GM12801 (cell line): ENCODE results near the gene EXOC3L1.

Experiments
- TF ChIP-seq, protein P1 (sequence below): IDR thresholded peaks from one replicate; pipeline ENCODE4 v1.5.1; 2011; ENCODE audit warnings: control low read depth; ENCODE audit not compliant: insufficient read length; ENCODE audit errors: extremely low read depth

The EXOC3L1 gene

GRCh38 chr16:67192781-67193361 is 2.9 kb upstream of the EXOC3L1 start:
- TF ChIP-seq, protein P1, sequence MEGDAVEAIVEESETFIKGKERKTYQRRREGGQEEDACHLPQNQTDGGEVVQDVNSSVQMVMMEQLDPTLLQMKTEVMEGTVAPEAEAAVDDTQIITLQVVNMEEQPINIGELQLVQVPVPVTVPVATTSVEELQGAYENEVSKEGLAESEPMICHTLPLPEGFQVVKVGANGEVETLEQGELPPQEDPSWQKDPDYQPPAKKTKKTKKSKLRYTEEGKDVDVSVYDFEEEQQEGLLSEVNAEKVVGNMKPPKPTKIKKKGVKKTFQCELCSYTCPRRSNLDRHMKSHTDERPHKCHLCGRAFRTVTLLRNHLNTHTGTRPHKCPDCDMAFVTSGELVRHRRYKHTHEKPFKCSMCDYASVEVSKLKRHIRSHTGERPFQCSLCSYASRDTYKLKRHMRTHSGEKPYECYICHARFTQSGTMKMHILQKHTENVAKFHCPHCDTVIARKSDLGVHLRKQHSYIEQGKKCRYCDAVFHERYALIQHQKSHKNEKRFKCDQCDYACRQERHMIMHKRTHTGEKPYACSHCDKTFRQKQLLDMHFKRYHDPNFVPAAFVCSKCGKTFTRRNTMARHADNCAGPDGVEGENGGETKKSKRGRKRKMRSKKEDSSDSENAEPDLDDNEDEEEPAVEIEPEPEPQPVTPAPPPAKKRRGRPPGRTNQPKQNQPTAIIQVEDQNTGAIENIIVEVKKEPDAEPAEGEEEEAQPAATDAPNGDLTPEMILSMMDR, result no peak

DNA sequence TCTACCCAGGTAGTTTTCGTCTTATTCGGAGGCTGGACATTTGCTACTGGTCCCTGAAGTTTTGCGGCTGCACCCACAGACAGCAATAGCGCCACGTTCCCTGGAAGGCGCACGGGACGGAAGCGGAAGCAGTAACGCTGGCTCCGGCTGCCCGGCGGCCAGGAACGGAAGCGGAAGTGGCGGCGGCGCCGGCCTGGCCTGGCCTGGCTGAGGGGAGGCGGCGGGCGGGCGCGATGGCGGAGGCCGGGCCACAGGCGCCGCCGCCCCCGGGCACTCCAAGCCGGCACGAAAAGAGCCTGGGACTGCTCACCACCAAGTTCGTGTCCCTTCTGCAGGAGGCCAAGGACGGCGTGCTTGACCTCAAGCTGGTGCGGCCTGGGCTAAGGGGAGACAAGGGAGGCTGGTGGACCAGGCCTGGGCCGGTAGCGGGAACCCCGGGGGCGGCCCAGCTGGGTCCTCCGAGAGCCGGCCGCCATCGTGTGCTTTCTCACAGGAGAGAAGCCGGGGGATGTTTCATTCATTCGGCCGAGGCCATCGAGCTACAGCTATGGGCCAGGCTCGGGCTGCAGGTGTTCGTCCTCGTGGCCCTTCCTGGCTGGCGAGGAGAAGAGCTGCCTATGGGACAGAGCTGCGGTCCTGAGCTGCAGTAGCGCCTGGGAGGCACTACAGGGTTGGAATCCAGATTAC is 2.2 kb upstream of the EXOC3L1 start, which contains the start of gene E2F4:
Gene E2F4, plus strand, starts transcription at position 161 of the 687 bp plus-strand sequence. Its CDS starts 73 bp downstream, at position 234.
- TF ChIP-seq, protein P1, result no peak

GRCh38 chr16:67191411-67191994 is 1.6 kb upstream of the EXOC3L1 start:
- TF ChIP-seq, protein P1, result no peak

GRCh38 chr16:67190448-67191399 is 788 bp upstream of the EXOC3L1 start:
- TF ChIP-seq, protein P1, result no peak

DNA sequence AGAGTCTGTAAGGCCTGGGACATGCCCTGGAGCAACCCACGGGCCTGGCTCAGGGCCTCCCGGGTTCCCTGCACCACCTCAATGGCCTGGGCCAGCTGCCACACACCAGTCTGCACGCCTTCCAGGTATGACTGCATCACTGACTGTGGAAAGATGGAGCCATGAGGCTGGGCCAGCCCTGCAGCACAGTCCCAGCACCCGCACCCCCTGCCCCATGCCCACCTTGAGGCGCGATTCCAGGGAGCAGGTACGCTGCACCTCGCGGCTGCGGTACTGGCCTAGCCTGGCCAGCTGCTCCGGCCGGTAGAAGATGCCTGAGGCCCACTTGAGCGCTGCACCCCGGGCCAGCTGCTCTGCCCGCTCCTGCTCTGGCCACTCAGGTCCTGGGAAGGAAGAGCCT is 1.1 kb downstream of the EXOC3L1 start:
- TF ChIP-seq, protein P1, result no peak

DNA sequence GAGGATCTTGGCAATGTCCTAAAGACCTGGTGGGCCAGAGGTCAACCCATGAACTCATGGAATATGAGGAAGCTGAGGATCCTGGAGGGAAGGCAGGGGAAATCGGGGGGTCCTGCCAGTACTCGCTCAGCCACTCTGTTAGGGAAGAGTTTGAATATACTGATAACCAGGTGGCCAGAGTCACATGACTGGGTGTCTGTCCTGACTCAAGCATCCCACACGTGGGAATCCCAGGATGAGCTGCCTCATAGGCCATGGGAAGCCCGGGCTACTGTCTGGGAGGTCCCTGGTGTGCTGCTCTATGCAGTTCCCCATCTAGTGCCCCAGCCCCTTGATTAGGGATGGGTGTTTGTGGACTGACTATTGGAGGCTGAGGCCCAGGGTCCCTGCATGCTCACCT is 1.6 kb downstream of the EXOC3L1 start:
- TF ChIP-seq, protein P1, result no peak
